Mucosa of stomach (tissue), 1 donor: Measurements from ENCODE around the gene SOX13.

Experiments
- H3K27me3 ChIP-seq: one replicate; pipeline ENCODE4 v1.7.0; 2013; ENCODE audit warnings: mild to moderate bottlenecking, low read length; ENCODE audit not compliant: control insufficient read depth, insufficient read depth
- H3K36me3 ChIP-seq: one replicate; pipeline ENCODE4 v1.7.0; 2013; ENCODE audit warnings: low read length; ENCODE audit not compliant: control insufficient read depth, insufficient read depth
- H3K4me1 ChIP-seq: one replicate; pipeline ENCODE4 v1.7.0; 2013; ENCODE audit warnings: mild to moderate bottlenecking, low read length; ENCODE audit not compliant: control insufficient read depth, insufficient read depth
- H3K4me3 ChIP-seq: one replicate; pipeline ENCODE4 v1.7.0; 2013; ENCODE audit warnings: low read length
- H3K9ac ChIP-seq: one replicate; pipeline ENCODE4 v1.7.0; 2013; ENCODE audit warnings: mild to moderate bottlenecking, low read length, moderate library complexity
- H3K9me3 ChIP-seq: one replicate; pipeline ENCODE4 v1.7.0; 2013; ENCODE audit warnings: mild to moderate bottlenecking, low read length, moderate library complexity; ENCODE audit not compliant: control insufficient read depth
- donor health status: Pancreatic carcinoma.

The SOX13 gene

DNA sequence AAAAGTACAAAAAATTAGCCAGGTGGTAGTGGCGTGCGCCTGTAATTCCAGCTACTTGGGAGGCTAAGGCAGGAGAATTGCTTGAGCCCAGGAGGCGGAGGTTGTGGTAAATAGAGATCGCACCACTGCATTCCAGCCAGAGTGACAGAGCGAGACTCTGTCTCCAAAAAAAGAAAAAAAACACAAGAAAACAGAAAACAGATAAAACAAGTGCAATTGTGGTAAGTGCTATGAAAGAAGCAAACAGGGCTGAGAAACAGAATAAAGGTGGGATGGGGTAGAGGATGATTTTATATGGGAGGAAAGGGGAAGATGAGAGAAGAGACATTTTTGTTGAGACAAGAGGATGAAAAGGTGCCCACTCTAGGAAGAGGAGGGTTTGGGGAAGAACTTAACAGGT lies 5.0 kb upstream of the SOX13 start:
- Histone ChIP-seq H3K4me3 (no peak overlapping the region), H3K36me3 (no peaks in the 10 kb centered on the region), H3K4me1 (peaks cover 16% of the 10 kb centered on the region), H3K9ac (no peak overlapping the region), H3K9me3 (no peaks in the 10 kb centered on the region), H3K27me3 (no peaks in the 10 kb centered on the region)

GRCh38 chr1:204069887-204070286 lies 3.0 kb upstream of the SOX13 start:
- H3K9me3 ChIP-seq: no peaks in the 10 kb centered on the region
- no peaks in the 10 kb centered on the region for H3K27me3 ChIP-seq
- no peak overlapping the region for H3K4me3 ChIP-seq
- H3K9ac ChIP-seq: no peak overlapping the region
- no peaks in the 10 kb centered on the region for H3K36me3 ChIP-seq
- peaks cover 14% of the 10 kb centered on the region for H3K4me1 ChIP-seq

- Histone ChIP-seq H3K4me1 (peaks cover 13% of the 10 kb centered on the region), H3K9me3 (no peaks in the 10 kb centered on the region), H3K4me3 (no peak overlapping the region), H3K27me3 (no peaks in the 10 kb centered on the region), H3K9ac (no peak overlapping the region), H3K36me3 (no peaks in the 10 kb centered on the region)
Measured at GRCh38 chr1:204070895-204071294, 2.0 kb upstream of the SOX13 start.

GRCh38 chr1:204073837-204074273 lies 940 bp downstream of the SOX13 start:
- peaks cover 28% of the 10 kb centered on the region for H3K4me1 ChIP-seq
- H3K36me3 ChIP-seq: no peaks in the 10 kb centered on the region
- H3K9ac ChIP-seq: peak overlapping the region; percentile 71
- H3K4me3 ChIP-seq: peak overlapping the region; percentile 85
- no peaks in the 10 kb centered on the region for H3K9me3 ChIP-seq
- H3K27me3 ChIP-seq: no peaks in the 10 kb centered on the region

DNA sequence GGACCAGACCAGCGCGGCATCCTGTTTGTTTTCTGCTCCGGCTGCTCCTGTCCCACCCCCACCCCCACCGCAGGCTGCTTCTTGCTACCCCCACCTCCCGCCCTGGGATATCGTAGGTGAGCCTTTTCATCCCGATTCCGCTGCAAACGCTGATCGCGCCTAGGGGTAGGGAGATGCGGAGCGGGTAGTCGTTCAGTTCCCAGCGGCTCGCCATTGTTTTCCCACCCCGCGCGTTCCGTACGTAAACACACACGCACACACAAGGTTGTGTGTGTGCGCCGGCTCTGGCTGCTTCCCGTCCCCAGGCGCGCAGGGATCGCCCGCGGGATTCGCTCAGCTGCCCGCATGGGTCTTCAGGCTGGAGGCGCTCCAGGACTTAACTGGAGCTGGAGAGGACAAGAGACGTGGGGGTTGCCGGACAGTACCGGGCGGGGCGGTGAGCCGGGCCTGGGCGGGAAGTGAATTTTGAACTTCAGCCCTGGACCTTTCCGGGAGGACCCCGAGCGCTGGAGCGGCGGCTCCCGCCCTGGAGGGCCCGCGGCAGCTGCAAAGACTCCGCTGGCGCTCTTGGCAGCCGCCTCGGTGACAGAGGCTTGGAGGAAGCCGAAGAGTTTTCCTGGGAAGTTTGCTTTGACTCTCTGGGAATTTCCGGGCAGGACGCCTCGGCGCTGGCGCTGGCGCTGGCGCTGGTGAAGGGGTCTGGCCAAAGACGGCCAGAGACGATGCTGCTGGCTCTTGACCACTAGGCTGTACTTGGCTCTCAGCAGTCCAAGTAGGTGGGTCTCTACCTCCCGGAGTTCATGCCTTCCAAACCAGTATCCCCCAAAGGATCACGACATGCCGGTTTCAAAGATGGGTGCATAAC lies 1.6 kb downstream of the SOX13 start:
- Histone ChIP-seq H3K9ac (peak overlapping the region; percentile 71), H3K4me3 (peak overlapping the region; percentile 85), H3K27me3 (no peaks in the 10 kb centered on the region), H3K9me3 (no peaks in the 10 kb centered on the region), H3K36me3 (no peaks in the 10 kb centered on the region), H3K4me1 (peaks cover 32% of the 10 kb centered on the region)

GRCh38 chr1:204075139-204075521 lies 2.2 kb downstream of the SOX13 start:
- peaks cover 39% of the 10 kb centered on the region for H3K4me1 ChIP-seq
- no peaks in the 10 kb centered on the region for H3K9me3 ChIP-seq
- peak overlapping the region; percentile 71 for H3K9ac ChIP-seq
- H3K27me3 ChIP-seq: no peaks in the 10 kb centered on the region
- H3K4me3 ChIP-seq: peak overlapping the region; percentile 85
- H3K36me3 ChIP-seq: no peaks in the 10 kb centered on the region

DNA sequence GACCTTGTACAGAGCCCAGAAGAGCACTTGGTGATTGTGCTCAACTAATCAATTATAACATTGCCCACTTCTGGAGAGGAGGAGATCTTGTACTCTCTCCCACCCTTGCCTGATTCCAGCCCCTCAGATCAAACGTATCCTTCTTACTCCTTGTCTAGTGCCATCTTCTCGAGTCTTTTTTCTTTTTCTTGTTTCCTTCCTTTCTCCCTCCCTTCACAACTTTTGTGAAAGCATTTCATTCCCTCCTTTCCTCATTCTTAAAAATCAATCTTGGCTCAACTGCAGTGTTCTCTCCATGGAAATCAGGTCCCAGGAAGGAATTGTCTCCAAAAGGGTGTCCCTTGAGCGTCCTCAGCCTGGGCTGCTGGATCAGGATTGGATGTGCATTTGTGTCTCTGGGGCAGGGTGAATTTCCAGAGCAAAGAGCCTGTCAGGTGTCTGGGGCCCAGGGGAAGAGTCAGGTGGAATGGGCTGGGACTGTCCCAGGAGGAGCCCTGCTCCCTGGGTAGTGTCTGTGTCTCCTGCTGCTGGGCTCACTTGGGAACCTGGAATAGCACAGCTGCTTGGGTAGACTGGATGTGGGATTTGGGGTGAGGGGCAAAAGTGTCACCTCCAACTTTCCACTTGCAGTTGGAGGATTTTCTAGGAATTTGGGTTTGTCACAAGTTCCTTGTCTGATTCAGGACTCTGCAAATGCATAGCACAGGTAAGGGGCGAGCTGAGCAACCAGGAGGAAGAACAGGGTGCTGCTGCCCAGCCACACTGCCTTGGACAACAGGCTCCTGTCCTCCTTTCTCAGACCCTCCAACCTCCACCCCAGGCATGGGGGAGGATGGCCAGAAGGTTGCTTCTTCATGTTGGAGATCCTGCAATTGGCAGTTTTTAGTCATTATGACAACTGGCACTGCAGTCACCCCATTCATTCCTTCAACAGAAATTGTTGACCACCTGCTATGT lies 3.3 kb downstream of the SOX13 start:
- no peaks in the 10 kb centered on the region for H3K27me3 ChIP-seq
- no peaks in the 10 kb centered on the region for H3K36me3 ChIP-seq
- no peak overlapping the region for H3K9ac ChIP-seq
- peaks cover 48% of the 10 kb centered on the region for H3K4me1 ChIP-seq
- no peak overlapping the region for H3K4me3 ChIP-seq
- H3K9me3 ChIP-seq: no peaks in the 10 kb centered on the region

DNA sequence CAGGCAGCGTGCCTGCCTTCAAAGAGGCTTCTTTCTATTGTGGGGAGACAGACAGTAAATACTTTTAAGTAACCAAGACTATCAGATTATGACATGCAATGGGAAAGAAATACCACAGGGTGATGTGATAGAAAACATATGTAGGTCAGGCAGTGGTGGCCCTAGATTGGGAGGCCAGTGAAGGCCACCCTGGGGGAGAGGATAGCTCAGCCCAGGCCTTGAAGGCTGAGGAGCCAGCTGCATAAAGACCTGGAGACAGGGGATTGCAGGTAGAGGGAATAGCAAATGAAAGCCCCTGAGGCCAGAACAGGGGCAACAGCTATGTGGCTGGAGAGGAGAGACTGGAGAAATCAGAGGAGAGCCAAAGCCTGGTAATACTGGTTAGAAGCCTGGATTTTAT lies 4.0 kb downstream of the SOX13 start:
- Histone ChIP-seq H3K4me3 (no peak overlapping the region), H3K4me1 (peaks cover 56% of the 10 kb centered on the region), H3K36me3 (no peaks in the 10 kb centered on the region), H3K9me3 (no peaks in the 10 kb centered on the region), H3K27me3 (no peaks in the 10 kb centered on the region), H3K9ac (no peak overlapping the region)

DNA sequence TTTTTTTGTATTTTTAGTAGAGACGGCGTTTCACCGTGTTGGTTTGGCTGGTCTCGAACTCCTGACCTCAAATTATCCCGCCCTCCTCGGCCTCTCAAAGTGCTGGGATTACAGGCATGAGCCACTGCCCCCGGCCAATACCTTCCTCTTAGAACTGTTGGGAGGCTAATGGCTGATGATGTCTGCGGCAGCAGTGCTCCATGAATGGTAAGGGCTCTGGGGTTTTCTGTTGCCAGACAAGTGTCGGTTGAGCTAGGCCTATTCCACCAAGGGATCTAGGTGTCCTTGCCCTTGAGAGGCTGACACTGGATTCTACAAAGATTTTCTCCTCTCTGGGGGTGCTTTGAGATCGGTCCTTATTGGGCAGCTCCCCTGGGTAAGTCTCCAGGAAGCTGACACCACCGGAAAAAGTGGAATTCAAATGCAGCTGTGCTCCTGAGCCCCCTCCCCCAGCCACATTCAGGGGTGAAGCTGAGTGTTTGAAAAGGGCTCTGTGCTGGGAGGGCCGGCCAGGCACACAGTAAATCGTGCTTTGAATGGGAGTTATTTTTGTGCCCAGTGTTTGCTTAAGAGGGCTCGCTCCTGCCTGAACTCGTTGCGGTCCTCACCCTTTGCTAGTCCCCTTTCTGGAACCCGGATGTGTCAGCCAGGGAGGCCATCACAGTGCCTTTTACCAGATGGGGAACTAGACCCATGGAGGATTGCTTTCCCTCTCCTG lies 5.2 kb downstream of the SOX13 start:
- no peaks in the 10 kb centered on the region for H3K9me3 ChIP-seq
- H3K4me3 ChIP-seq: no peak overlapping the region
- no peaks in the 10 kb centered on the region for H3K27me3 ChIP-seq
- peak overlapping the region; percentile 50 for H3K9ac ChIP-seq
- peaks cover 58% of the 10 kb centered on the region for H3K4me1 ChIP-seq
- no peaks in the 10 kb centered on the region for H3K36me3 ChIP-seq

- H3K36me3 ChIP-seq: no peaks in the 10 kb centered on the region
- peaks cover 73% of the 10 kb centered on the region for H3K4me1 ChIP-seq
- no peaks in the 10 kb centered on the region for H3K9me3 ChIP-seq
- no peak overlapping the region for H3K4me3 ChIP-seq
- no peaks in the 10 kb centered on the region for H3K27me3 ChIP-seq
- peak overlapping the region; percentile 45 for H3K9ac ChIP-seq
Measured at GRCh38 chr1:204079608-204079999, 6.7 kb downstream of the SOX13 start.

DNA sequence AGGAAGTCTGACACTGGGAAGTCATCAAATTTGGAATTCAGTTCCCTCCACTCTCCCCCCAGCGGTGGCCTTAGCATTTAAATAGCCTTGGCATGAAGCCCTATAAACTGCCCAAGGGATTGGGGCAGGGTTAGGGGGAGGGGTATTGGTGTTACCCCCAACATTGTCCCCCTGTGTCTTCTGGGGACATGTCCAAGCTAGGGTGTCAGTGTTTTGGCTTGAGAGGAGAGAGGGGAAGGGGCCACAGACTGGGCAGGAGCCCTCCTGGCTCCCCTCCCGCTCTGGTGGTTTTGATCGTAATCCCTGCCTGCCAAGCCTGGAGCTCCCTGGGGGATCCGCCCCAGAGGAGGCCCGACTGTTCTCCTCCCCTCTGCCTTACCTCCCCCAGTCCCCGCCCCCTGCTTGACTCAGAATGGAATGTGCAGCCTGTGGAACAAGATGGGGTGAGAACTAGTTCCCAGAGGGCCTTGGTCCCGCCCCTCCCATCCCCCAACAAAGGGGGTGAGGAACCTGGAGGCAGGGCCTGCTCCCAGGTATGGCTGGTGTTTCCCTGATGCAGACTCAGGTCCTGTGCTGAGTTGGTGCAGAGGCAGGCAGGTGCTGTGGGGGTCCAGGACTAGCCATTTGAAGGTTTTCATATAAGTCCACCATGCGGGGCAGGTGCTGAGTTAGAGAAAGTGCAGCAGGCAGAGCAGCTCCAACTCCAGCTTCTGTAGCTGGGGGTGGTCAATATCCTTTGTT lies 7.4 kb downstream of the SOX13 start:
- Histone ChIP-seq H3K9me3 (no peaks in the 10 kb centered on the region), H3K27me3 (no peaks in the 10 kb centered on the region), H3K4me3 (no peak overlapping the region), H3K9ac (peak overlapping the region; percentile 45), H3K4me1 (peaks cover 78% of the 10 kb centered on the region), H3K36me3 (no peaks in the 10 kb centered on the region)
